HFF-Myc (cell line): ENCODE measurements around the gene CFAP119.

Experiments used
- DNase-seq: peaks from one replicate; pipeline ENCODE4 v3.0.0-alpha.2; 2011; ENCODE audit warnings: low read depth; ENCODE audit errors: extremely low read depth
- H3K4me3 ChIP-seq: replicated peaks from 2 replicates; pipeline ENCODE4 v1.5.1; 2011; ENCODE audit warnings: low read depth, mild to moderate bottlenecking, control low read depth, low read length
- TF ChIP-seq, protein P1 (sequence below): IDR thresholded peaks from 2 replicates; pipeline ENCODE4 v1.5.1; 2012; ENCODE audit warnings: mild to moderate bottlenecking, low read depth, low read length, control low read depth; ENCODE audit errors: missing control alignments

The CFAP119 gene

GRCh38 chr16:30785126-30786106, 23.6 kb upstream of the CFAP119 start:
- H3K4me3 ChIP-seq, result peak overlapping the region; percentile 86
- TF ChIP-seq, protein P1, sequence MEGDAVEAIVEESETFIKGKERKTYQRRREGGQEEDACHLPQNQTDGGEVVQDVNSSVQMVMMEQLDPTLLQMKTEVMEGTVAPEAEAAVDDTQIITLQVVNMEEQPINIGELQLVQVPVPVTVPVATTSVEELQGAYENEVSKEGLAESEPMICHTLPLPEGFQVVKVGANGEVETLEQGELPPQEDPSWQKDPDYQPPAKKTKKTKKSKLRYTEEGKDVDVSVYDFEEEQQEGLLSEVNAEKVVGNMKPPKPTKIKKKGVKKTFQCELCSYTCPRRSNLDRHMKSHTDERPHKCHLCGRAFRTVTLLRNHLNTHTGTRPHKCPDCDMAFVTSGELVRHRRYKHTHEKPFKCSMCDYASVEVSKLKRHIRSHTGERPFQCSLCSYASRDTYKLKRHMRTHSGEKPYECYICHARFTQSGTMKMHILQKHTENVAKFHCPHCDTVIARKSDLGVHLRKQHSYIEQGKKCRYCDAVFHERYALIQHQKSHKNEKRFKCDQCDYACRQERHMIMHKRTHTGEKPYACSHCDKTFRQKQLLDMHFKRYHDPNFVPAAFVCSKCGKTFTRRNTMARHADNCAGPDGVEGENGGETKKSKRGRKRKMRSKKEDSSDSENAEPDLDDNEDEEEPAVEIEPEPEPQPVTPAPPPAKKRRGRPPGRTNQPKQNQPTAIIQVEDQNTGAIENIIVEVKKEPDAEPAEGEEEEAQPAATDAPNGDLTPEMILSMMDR, result no peak

GRCh38 chr16:30784215-30784614, 22.4 kb upstream of the CFAP119 start:
- no peak overlapping the region for H3K4me3 ChIP-seq
- no peak for DNase-seq
- TF ChIP-seq, protein P1, result no peak

More at GRCh38 chr16:30785126-30786106, 23.6 kb upstream of the CFAP119 start:
- DNase-seq, result no peak

DNA sequence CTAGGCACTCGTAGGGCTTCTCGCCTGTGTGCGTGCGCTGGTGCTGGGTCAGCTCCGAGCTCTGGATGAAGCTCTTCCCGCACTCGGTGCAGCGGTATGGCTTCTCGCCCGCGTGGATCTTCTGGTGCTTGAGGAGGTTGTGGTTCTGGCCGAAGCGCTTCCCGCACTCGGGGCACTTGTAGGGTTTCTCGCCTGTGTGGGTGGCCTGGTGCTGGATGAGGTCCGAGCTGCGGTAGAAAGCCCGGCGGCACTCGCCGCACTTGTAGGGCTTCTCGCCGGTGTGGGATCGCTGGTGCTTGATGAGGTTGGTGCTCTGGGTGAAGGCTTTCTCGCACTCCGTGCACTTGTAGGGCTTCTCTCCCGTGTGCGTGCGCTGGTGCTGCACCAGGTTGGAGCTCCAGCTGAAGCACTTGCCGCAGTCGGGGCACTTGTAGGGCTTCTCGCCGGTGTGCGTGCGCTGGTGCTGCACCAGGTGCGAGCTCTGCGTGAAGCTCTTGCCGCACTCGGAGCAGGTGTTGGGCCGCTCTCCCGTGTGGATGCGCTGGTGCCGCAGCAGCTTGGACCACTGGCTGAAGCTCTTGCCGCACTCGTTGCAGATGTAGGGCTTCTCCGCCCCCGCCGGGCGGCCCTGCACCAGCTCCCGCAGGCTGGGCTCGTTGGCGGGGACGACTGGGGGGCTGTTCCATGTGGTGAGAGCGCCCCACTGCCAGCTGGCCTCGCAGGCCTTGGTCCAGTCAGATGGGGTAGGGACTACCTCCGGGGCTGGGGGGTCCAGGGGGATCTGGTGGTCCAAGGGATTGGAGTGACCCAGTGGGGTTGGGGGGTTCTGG, 21.6 kb upstream of the CFAP119 start:
- H3K4me3 ChIP-seq, result no peak overlapping the region
- DNase-seq, result no peak
- TF ChIP-seq, protein P1, result no peak

DNA sequence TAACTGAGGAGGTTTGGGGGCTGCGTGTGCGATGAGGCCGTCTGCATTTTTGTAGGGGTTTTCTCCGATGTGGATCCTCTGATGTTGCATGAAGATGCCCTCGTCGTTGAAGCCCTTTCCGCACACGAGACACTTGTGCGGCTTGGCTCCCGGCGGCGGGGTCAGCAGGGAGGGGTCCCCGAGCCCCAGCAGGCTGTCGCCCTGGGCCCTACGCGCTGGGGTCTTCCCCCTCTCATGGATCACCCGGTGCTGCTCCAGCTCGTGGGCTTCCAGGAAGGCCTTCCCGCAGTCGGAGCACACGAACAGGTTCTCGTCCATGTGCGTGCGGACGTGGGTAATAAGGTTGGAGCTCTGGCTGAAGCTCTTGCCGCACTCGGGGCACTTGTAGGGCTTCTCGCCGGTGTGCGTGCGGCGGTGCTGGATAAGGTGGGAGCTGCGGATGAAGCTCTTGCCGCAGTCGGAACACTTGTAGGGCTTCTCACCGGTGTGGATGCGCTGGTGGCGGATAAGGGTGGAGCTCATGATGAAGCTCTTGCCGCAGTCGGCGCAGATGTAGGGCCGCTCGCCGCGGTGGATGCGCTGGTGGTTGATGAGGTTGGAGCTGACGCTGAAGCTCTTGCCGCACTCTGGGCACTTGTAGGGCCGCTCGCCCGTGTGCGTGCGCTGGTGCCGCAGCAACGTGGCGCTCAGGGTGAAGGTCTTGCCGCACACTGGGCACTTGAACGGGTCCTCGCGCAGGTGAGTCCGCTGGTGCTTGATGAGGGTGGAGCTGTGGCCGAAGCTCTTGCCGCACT, 20.8 kb upstream of the CFAP119 start:
- DNase-seq, result no peak
- TF ChIP-seq, protein P1, result no peak

GRCh38 chr16:30780549-30780948, 18.7 kb upstream of the CFAP119 start:
- no peak overlapping the region for H3K4me3 ChIP-seq
- TF ChIP-seq, protein P1, result no peak
- DNase-seq, result no peak

More for the DNA sequence above, 20.8 kb upstream of the CFAP119 start:
- no peak overlapping the region for H3K4me3 ChIP-seq

- no peak overlapping the region for H3K4me3 ChIP-seq
- no peak for DNase-seq
- TF ChIP-seq, protein P1, result no peak
Measured at GRCh38 chr16:30780021-30780420, 18.2 kb upstream of the CFAP119 start.
